SJSA1 (cell line): ENCODE data around the gene OLIG3. TPM values are rescaled to one million over a fixed set of nuclear protein-coding genes. Genes with fewer than 3 reads are reported as not detected.

ENCODE experiments used
- DNase-seq, 2 experiments: peaks; one replicate each; pipeline ENCODE4 v3.0.0-alpha.2; 2015 to 2020; ENCODE audit warnings: low spot score in 2 of 2, low read depth in 1 of 2
- H3K27ac ChIP-seq: fragments of 250-450 bp; sonication (Bioruptor Pico); 2 replicates; pipeline ENCODE4 v1.5.1; 2020; ENCODE audit warnings: mild to moderate bottlenecking, moderate library complexity
- H3K27me3 ChIP-seq: fragments of 250-450 bp; sonication (Bioruptor Pico); replicated peaks from 2 replicates; pipeline ENCODE4 v1.5.1; 2020; ENCODE audit warnings: mild to moderate bottlenecking, moderate library complexity
- H3K36me3 ChIP-seq: fragments of 250-450 bp; sonication (Bioruptor Pico); 2 replicates; pipeline ENCODE4 v1.5.1; 2020; ENCODE audit warnings: mild to moderate bottlenecking
- H3K4me1 ChIP-seq: fragments of 250-450 bp; sonication (Bioruptor Pico); replicated peaks from 2 replicates; pipeline ENCODE4 v1.6.1; 2021; ENCODE audit warnings: mild to moderate bottlenecking
- H3K4me3 ChIP-seq: fragments of 250-450 bp; sonication (Bioruptor Pico); 2 replicates; pipeline ENCODE4 v1.5.1; 2020; ENCODE audit warnings: mild to moderate bottlenecking
- H3K9me3 ChIP-seq: fragments of 250-450 bp; sonication (Bioruptor Pico); replicated peaks from 2 replicates; pipeline ENCODE4 v1.5.1; 2020; ENCODE audit warnings: mild to moderate bottlenecking
- total RNA-seq: library from RNA; depleted of rRNA; stranded (reverse); fragments of >200 nt; shearing (Covaris generic); gene quantifications from 2 replicates; pipeline ENCODE4 v1.2.3, GENCODE V29; 2014; rRNA removed

OLIG3 gene
- not detected in 2 replicates for total RNA-seq

- Histone ChIP-seq H3K36me3 (no peaks in the 10 kb centered on the region), H3K4me1 (no peaks in the 10 kb centered on the region; the same call in 1 of the 2 replicates), H3K9me3 (no peaks in the 10 kb centered on the region), H3K27ac (no peak within 1 kb of the TSS), H3K4me3 (no peak within 1 kb of the TSS), H3K27me3 (peaks cover 56% of the 10 kb centered on the region)
- DNase-seq = no peak
Observed at GRCh38 chr6:137494281-137494987, at the start of gene OLIG3. TSS of gene OLIG3 (minus strand) at chr6:137494394. CDS start at chr6:137494170, 224 bp downstream.

DNA sequence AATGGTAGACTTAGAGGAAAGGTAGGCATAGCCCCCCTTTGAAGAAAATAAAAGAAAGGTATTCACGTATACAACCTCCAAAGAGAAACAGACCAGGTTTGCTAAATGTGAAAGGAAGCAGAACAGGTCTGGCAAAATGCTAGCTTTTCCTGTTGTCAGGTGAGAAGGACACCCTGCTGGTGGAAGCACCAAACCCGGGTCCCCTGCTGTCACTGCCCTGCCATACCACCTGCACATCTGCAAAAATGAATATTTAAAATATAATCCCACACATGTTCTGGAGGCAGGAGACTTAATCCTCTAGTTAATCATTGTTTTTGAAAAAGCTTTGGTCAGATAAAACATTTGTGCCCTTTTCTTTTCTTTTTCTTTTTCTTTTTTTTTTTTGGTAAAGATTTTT lies 48.9 kb upstream of the OLIG3 start:
- no peaks in the 10 kb centered on the region for H3K4me1 ChIP-seq
- no peak overlapping the region for H3K4me3 ChIP-seq
- H3K27me3 ChIP-seq = no peaks in the 10 kb centered on the region; the same call in 1 of the 2 replicates
- no peak for DNase-seq
- H3K27ac ChIP-seq = no peak overlapping the region
- no peaks in the 10 kb centered on the region for H3K9me3 ChIP-seq
- H3K36me3 ChIP-seq = no peaks in the 10 kb centered on the region

GRCh38 chr6:137542713-137543112 lies 48.5 kb upstream of the OLIG3 start:
- H3K27ac ChIP-seq = no peak overlapping the region
- no peak overlapping the region for H3K4me3 ChIP-seq
- H3K9me3 ChIP-seq = no peaks in the 10 kb centered on the region
- no peak for DNase-seq
- H3K27me3 ChIP-seq = no peaks in the 10 kb centered on the region
- H3K4me1 ChIP-seq = no peaks in the 10 kb centered on the region
- no peaks in the 10 kb centered on the region for H3K36me3 ChIP-seq

- no peak overlapping the region for H3K27ac ChIP-seq
- H3K9me3 ChIP-seq = no peaks in the 10 kb centered on the region
- no peak overlapping the region for H3K4me3 ChIP-seq
- no peaks in the 10 kb centered on the region for H3K27me3 ChIP-seq
- no peaks in the 10 kb centered on the region for H3K36me3 ChIP-seq
- no peak for DNase-seq
- no peaks in the 10 kb centered on the region for H3K4me1 ChIP-seq
Observed at GRCh38 chr6:137541534-137542063, 47.4 kb upstream of the OLIG3 start.

GRCh38 chr6:137536104-137536773 lies 42.0 kb upstream of the OLIG3 start:
- DNase-seq = no peak
- Histone ChIP-seq H3K4me1 (no peaks in the 10 kb centered on the region), H3K9me3 (no peaks in the 10 kb centered on the region), H3K36me3 (no peaks in the 10 kb centered on the region), H3K4me3 (no peak overlapping the region), H3K27ac (no peak overlapping the region), H3K27me3 (no peaks in the 10 kb centered on the region; the same call in 1 of the 2 replicates)

- Histone ChIP-seq H3K4me1 (no peaks in the 10 kb centered on the region), H3K27ac (no peak overlapping the region), H3K36me3 (no peaks in the 10 kb centered on the region), H3K9me3 (peaks cover 2% of the 10 kb centered on the region; the same call in 1 of the 2 replicates), H3K4me3 (no peak overlapping the region), H3K27me3 (no peaks in the 10 kb centered on the region; the same call in 1 of the 2 replicates)
- no peak for DNase-seq
Observed at GRCh38 chr6:137531376-137532092, 37.3 kb upstream of the OLIG3 start.

DNA sequence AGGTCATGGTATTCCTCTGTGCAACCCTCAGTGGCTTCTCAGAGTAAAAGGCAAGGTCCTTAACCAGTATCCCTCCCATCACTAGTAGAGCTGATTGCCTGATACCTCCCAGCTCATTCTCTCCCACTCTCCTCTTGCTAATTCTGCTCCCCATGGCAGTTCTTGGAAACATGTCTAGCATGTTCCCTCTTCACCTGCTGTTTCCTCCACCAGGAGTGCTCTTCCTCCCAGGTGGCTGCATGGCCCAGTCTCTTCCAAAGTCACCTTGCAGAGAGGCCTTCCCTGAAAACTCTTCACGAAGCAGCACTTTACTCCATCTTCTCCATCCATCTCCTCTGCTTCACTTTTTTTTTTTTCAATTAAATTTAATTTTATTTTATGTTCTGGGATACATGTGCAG lies 36.2 kb upstream of the OLIG3 start:
- no peak overlapping the region for H3K27ac ChIP-seq
- no peaks in the 10 kb centered on the region for H3K36me3 ChIP-seq
- H3K9me3 ChIP-seq = peaks cover 2% of the 10 kb centered on the region; the same call in 1 of the 2 replicates
- DNase-seq = no peak
- H3K4me3 ChIP-seq = no peak overlapping the region
- no peaks in the 10 kb centered on the region for H3K4me1 ChIP-seq
- no peaks in the 10 kb centered on the region; the same call in 1 of the 2 replicates for H3K27me3 ChIP-seq

GRCh38 chr6:137522831-137523230 lies 28.6 kb upstream of the OLIG3 start:
- H3K27me3 ChIP-seq = peaks cover 3% of the 10 kb centered on the region; the same call in 1 of the 2 replicates
- no peaks in the 10 kb centered on the region for H3K9me3 ChIP-seq
- DNase-seq = no peak
- no peak overlapping the region for H3K4me3 ChIP-seq
- no peaks in the 10 kb centered on the region for H3K4me1 ChIP-seq
- no peaks in the 10 kb centered on the region for H3K36me3 ChIP-seq
- no peak overlapping the region for H3K27ac ChIP-seq

DNA sequence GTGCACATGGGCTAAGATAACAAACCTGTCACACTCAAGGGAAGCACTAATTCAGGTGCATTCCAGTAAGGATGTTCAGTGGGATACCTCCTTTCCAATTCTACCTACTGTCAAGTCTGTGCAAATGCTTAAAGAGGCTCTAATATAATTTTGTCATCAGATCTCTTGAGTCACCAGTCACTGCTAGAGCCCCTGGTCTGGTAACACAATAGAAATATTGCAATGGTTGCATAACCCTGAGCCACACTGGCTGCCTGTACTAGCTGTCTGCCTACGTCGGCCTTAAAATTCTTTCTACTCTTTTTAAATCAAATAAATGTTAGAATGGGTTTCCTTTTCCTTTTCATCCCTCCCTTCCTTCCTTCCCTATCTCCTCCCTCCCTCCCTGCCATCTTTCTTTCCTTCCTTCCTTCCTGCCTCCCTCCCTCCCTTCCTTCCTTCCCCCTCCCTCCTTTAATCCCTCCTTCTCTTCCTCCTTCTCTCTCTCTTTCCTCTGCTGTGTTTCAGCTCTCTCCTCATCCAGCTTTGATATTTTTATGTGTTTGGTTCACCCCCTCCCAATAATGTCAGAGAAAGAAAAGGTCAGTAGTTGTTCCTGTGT lies 28.1 kb upstream of the OLIG3 start:
- H3K4me1 ChIP-seq = no peaks in the 10 kb centered on the region
- H3K4me3 ChIP-seq = no peak overlapping the region
- no peaks in the 10 kb centered on the region for H3K9me3 ChIP-seq
- no peaks in the 10 kb centered on the region for H3K36me3 ChIP-seq
- no peak for DNase-seq
- peaks cover 8% of the 10 kb centered on the region; the same call in 1 of the 2 replicates for H3K27me3 ChIP-seq
- H3K27ac ChIP-seq = no peak overlapping the region

- Histone ChIP-seq H3K27me3 (peaks cover 22% of the 10 kb centered on the region), H3K4me3 (no peak overlapping the region), H3K27ac (no peak overlapping the region), H3K36me3 (no peaks in the 10 kb centered on the region), H3K4me1 (no peaks in the 10 kb centered on the region), H3K9me3 (no peaks in the 10 kb centered on the region)
- no peak for DNase-seq
Observed at GRCh38 chr6:137520520-137520919, 26.3 kb upstream of the OLIG3 start.

GRCh38 chr6:137519629-137520176 lies 25.5 kb upstream of the OLIG3 start:
- no peaks in the 10 kb centered on the region for H3K9me3 ChIP-seq
- no peak overlapping the region for H3K27ac ChIP-seq
- H3K4me1 ChIP-seq = no peaks in the 10 kb centered on the region
- H3K4me3 ChIP-seq = no peak overlapping the region
- H3K36me3 ChIP-seq = no peaks in the 10 kb centered on the region
- no peak for DNase-seq
- peaks cover 26% of the 10 kb centered on the region for H3K27me3 ChIP-seq

GRCh38 chr6:137518386-137518983 lies 24.3 kb upstream of the OLIG3 start:
- H3K4me1 ChIP-seq = no peaks in the 10 kb centered on the region
- DNase-seq = no peak
- peaks cover 28% of the 10 kb centered on the region for H3K27me3 ChIP-seq
- no peaks in the 10 kb centered on the region for H3K36me3 ChIP-seq
- no peaks in the 10 kb centered on the region for H3K9me3 ChIP-seq
- no peak overlapping the region for H3K27ac ChIP-seq
- H3K4me3 ChIP-seq = no peak overlapping the region

- DNase-seq = no peak
- no peak overlapping the region for H3K27ac ChIP-seq
- H3K4me3 ChIP-seq = no peak overlapping the region
- no peaks in the 10 kb centered on the region for H3K9me3 ChIP-seq
- H3K4me1 ChIP-seq = no peaks in the 10 kb centered on the region
- peaks cover 37% of the 10 kb centered on the region for H3K27me3 ChIP-seq
- H3K36me3 ChIP-seq = no peaks in the 10 kb centered on the region
Observed at GRCh38 chr6:137514418-137514817, 20.2 kb upstream of the OLIG3 start.
